GDM1 (cell line): ENCODE results near the gene SGMS2.

Experiments
- DNase-seq: peaks from one replicate; lab custom pipeline; 2025; lab: John Stamatoyannopoulos, UW

SGMS2 gene

DNA sequence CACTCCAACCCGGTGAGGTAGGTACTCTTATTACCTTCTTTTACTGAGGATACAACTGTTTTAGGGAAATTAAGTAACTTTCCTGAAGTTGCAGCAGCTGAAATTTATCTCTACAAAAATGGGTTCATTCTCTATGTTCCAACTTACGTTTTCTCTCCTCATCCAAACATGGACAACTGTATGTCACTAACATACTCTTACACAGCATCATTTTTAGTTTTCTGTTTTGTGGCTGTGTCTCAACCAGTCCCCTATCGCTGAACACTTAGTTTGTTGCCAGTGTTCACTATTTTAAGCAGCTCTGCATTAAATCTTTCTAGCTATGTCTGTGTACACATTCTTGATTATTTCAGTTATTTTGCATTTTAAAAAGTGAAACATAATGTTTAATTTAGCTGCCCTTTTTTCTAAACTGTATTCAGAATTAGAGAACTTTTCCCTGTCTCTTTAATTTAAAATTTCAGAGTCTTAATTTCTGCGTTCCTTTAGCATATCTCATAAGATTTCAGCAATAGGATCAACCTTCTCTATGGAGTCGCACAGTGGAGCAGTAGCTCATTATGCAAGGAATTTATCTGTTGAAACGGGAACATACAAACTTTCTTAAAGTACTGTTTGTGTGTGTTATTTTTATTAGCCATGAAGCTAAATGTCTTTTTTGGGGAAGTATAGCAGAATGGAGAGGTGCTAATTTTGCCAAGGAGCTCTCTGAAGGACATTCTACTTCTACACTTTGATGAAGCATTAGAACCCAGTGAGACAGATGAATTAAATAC lies 3.8 kb downstream of the SGMS2 start:
- no peak for DNase-seq

DNA sequence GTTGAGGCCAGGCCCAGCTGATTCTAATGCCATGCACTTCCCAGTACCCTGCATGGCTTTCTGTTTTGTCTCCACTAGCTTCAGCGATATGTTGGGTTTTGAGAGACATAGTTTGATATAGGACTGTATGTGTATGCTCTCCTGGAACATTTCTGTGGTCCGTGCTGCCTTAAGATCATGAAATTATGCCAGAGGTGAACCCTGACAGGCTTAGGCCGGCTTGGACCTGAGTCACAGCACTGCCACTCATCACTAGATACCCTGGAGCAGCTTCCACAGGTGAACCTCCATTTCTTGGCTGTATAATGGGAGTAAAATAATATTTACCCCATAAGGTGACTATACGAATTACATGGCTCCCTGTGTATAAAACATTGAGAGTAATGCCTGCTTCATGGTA lies 6.4 kb downstream of the SGMS2 start:
- no peak for DNase-seq

DNA sequence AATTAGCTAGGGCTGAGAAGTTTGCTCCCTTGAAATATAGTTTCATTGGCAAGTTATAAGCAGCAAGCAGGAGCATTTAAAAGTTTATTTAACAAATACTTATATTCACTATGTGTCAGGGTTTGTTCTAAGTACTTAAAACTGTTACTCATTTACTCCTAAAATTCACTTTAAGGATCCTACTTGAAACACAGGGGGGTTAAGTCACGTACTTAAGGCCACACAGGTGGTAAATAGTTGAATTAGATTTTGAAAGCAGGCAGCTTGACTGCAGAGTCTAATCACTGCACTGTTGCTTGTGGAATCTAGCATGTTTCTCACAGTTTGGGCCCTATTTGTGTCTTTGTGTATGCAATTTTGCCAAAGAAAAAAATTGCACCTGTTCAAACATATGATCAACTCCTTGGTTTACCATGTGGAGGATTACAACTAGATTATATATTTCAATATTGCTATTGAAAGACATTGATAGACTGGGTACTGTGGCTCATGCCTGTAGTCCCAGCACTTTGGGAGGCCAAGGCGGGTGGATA lies 7.6 kb downstream of the SGMS2 start:
- DNase-seq, result no peak

DNA sequence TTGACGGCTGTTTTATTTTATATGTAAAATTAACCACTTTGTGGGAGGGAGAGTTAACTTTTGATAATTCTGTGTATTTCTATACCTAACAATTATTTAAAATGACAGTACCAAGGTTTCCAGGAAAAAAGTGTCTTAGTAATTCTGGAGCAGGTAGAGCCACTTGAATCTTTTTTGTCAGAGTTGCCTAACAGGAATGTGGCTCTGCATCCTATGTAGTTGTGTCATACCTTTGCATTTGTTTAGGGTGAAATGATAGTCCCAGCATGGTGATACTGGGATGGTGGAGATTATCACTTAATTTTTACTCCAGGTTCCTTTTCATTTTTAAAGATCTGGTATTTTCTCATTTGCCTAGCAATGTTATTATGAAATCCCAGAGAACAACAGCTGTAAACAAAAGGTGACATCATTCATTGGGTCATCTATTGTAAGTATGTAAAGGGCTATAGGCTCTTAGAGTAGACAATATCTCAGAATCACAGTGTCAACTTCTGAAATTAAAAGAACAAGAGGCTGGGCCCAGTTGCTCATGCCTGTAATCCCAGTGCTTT lies 9.6 kb downstream of the SGMS2 start:
- no peak for DNase-seq

DNA sequence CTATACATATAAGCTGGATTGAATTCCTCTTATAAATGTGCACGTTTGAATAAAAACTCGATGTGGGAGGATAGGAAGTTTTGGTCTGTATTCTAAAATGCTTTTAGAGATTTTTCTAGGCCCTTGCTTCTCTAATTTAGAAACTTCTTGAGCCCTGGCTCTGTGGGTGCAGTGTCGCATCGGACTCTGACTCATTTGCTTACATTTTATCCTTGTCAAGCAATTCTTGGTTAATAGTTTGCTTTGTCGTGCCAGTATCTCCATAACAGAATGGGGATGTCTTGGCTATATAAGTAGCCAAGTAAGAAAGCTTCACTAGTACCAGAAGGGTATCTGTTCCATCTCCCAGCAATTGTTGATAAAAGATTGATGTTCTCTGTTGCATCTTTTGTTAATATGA lies 10.7 kb downstream of the SGMS2 start:
- DNase-seq, result no peak

DNA sequence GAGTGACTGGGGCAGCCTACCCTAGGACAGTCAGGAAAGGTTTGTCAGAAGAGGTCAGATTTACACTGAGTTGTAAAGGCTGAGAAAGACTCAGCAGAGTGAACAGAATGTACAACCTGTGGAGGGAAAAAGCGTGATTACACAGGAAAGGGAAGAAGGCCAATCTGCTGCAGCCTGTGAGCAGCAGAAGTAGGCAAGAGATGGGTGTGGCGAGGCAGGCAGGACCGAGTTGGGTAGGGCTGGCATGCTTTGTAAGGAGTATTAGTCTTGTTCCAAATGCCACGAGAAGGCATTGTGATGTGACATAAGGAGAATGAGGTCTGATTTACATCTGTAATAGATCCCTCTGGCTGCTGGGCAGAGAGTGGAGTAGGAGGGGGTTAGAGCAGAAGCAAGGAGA lies 12.6 kb downstream of the SGMS2 start:
- no peak for DNase-seq

DNA sequence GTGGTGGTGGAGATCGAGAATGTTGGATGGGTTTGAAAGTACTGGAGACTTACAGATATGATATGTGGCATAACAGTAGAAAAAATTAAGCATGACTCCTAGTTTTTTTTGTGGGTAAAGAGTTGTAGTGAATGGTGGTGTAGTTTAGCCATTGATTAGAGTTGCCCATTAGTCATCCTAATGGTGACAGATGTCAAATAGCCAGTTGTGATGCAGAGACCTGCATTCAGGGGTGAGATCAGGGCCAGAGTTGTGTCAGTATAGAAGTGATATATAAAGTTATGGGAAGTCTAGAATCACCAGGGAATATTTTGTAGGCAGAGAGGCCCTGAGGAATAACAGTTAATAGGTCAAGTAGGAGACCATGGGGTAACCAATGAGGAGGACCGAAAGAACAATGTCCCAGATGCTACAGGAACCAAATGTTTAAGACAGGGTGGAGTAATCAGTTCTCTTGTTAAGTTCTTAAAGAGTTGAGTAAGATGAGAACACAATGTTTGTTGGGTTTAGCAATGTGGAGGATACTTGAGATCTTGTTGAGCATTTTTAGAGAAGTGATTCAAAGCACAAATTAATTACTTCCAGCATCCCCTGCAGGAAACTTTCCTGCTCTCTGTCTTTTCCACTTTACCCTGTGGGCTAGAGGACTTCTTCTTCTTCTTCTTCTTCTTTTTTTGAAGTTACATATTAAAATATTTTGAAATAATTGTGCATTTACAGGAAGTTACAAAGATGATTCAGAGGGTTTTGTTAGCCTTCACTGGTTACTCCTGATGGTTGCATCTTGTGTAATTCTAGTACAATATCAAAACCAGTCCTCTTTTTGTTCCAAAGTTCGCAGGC lies 13.3 kb downstream of the SGMS2 start:
- no peak for DNase-seq

DNA sequence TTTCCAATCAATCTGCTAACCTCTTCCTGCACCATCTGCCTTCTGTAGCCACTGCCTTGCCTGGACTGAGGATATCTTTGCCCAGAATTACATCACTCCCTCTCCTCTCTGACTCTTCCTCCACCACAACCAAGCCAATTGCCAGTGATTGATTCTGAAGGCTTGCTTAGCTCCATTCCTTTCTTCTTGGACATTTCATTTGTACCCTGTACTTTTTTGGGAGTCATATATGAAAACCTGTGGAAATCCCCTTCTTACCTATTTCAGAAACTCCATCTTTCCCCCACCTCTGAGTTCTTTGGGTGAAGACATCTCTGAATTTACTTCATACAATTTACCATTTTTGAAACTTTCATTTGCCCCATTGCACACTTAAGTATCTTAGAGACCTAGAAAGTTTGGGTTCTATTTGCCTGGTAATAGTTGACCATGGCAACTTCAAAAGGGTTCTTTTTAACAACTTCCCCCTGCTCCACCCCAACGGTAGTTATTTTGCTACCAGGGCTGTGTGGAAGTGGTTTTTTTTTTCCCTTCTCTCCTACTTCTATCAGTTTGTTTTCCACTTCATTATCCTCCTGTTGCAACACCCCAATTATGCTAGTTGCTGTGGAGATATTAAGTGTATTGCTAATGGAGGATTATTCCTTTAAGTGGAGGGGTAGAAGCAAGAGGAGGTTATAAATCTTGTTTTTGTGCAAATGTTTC lies 14.3 kb downstream of the SGMS2 start:
- no peak for DNase-seq

DNA sequence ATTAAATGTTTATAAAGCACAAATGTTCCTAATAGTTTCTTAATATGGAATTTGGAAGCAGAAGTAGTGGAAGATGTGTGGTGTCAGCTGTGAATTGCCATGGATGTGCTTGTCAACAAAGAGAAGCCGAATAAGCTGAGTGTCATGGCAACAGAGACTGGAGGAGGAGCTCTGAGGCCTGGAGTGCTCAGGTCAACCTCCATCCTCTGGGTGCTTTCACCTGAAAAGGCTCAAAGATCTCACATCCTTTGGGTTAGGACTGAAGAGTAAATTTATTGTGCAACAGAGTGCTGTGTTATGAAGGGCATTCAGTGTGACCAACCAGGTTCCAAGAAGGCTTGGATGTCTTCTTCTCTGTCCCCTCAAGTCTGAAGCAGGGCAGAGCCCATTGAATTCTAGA lies 18.7 kb downstream of the SGMS2 start:
- no peak for DNase-seq

DNA sequence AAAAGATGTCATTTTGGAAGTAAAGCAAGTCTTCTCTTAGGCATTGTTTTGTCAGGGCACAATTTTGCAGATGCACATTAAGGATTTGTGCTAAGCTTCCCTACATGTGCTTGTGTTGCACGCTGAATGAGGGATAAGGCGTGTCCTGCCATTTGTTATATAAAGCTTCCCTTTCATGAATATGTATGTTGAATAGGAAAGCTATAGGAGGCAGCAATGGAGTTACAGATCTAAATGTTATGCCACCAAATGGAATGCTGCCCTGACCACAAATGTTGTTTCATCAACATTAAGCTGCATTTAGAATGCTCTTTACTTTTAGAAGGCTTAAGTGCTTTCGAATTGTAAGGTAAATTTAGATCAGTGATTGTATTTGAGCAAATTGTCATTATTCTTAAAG lies 20.9 kb downstream of the SGMS2 start:
- no peak for DNase-seq

DNA sequence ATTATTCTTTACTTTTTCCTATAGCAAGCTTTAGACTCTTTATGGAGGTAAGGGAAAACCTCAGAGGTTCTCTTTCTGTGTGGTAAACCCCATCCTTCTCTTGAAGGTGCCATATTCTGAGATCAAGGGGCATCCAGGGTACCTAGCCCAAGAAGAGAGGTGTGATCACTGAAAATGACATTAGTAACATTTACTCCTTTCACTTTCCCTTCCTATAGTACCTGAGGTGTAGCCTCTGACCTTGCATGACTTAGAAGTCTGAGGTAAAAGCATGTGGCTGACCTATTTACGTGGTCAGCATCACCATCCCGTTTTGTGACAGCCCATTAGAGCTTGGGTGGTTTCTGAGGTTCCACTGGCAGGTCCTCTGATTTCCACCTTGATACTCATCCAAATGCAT lies 25.7 kb downstream of the SGMS2 start:
- no peak for DNase-seq

DNA sequence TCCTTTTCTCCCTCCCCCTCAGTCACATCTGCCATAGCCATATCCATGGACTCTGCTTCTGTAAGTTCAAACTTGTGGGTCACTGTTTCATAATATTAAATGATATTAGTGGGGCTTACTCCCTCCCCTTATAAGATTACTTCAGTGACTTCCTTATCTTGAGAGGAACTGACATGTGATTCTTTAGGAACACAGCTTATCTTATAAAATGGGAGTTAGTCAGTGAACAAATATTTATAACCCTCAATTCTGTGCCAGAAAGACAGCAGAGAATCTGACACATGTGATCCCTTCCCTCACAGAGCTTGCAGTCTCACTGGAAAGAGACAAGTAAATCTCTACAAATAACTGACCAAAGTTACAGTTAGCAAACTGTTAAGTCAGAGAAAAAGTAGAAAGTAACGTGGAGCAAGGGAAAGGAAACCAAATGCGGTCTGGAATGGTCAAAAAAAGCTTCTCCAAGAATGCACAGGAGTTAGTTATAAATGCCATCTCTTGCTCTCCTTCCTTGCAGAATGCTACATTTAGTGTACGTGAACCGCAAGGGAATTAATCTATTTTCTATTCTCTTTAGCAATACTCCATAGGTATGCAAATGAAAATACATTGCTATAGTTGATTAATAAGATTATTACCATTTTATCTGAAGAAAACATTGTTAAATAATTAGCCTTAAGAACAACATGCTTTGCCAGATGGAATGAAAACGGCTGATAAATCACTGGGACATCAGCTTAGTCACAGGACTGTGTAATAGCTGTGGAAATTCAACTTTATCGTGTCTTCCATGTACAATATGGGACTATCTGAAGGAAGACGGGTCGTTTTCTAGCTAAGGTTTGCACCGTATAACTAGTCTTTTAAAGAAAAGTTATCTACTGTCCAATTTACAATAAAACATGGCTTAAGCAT lies 29.0 kb downstream of the SGMS2 start:
- no peak for DNase-seq

DNA sequence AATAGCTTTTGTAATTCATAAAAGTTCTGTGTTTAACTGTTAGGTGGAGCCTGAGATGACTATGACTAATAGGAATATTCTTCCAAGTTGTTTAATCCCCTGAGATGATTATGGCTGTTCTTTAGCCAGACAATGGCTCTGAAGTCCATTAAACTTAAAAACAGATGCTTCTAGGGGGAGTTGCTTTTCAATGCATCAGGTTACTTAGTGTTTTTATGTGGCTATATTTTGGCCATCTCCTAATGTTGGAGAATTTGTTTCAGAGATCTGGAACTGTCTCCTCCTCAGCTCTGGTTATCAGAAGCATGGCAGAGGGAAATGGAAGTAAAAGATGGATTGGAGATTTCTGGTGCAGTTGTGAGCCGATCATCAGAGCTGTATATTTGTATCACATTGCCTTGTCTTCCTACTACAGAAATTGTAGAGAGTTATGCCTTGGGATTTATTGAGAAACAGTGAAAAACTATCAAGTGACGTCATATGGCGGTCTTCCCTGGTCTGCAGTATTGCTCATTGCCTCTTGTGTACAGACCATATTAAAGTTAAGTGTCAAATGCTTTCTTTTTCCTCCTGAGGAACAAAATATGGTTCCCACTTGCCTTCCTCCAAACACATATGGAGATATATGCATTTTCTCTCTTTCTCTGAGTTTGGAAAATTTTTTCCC lies 29.8 kb downstream of the SGMS2 start:
- no peak for DNase-seq

DNA sequence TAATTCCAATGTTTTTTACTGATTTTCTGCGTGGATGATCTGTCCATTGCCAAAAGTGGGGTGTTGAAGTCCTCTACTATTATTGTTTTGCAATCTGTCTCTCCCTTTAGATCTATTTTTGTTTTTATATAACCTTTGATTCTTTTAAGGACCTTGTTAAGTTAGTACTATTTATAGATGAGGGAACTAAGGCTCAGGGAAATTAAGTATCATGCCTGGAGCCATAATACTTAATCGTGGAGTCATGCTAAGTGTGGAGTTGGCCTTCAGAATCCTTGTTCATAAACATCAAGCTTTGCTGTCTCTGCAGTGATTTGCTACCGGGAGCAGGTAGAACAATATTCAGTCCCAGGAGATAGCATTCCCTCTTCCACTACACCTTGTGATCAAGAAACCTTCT lies 31.0 kb downstream of the SGMS2 start:
- no peak for DNase-seq

DNA sequence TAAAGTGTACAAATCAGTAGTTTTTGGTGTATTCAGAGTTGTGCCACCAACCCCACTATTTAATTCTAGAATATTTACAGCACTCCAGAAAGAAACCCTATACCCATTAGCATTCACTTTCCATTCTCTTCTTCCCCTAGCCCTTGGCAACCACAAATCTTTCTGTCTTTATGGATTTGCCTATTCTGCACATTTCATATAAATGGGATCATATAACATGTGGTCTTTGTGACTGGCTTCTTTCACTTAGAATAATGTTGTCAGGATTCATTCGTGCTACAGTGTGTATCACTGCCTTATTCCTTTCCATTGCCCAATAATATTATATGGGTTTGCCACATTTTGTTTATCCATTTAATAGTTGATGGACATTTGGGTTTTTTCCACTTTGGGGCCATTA lies 32.2 kb downstream of the SGMS2 start:
- no peak for DNase-seq

DNA sequence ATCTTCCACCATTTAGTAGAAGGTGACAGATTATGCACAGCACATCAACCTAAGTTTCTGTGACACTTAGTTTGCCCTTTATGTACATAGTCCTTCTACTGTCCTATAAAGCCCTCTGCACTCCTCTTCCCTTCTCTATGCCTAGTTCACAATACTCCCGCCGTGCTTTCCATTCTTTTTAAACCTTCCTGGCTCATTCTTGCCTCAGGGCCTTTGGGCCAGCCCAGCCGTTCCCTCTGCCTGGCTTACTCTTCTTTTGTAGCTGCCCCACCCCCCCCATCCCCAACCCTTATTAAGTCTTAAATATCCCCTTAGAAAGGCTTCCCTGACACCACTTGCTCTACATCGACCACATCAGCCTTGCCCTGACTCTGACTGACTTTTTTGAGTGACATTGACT lies 33.0 kb downstream of the SGMS2 start:
- no peak for DNase-seq

DNA sequence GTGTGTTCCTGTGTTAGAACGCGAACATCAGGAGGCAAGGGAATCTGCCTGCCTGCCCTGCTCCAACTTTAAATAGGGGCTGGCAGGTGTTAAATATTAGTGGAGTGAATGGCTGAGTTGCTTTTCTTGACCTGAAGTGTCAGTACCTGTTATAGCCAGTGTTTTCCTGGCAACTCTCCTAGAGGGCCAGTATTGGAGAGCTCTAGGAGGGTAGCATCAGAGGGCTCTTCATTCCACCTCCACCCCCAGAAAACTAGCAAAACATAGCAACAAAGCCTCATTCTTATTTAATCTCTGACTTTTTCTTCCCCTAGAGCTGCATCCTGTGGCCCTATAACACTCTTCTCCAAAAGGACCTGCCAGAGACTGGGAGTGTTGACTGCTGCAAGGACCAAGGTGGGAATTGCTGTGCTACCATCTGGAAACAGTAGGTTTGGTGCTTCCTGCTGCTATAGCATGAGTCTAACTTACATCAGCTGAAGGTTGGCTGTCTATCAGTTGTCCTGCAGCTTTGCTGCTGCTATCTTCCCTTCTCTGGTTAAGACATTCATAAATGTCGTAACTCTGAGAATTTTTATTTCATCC lies 33.5 kb downstream of the SGMS2 start:
- DNase-seq, result no peak

DNA sequence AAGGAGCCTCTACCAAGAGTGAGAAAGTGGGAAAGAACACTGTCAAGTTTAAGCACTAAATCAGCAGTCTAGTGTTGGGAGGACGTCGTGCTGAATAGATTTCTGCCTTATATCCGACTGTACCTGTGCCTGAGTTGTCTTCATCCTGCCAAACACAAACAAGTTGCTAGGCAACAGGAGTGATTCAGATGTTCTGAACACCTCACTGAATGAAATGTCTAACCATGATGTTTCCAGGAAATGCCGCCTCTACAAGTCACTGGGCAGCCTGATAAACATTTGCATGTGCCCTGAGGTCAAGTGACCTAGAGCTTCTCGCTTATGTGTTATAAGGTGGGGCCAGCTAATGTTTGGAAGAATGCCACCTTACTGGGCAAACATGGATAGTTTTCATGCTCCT lies 37.9 kb downstream of the SGMS2 start:
- DNase-seq, result no peak

DNA sequence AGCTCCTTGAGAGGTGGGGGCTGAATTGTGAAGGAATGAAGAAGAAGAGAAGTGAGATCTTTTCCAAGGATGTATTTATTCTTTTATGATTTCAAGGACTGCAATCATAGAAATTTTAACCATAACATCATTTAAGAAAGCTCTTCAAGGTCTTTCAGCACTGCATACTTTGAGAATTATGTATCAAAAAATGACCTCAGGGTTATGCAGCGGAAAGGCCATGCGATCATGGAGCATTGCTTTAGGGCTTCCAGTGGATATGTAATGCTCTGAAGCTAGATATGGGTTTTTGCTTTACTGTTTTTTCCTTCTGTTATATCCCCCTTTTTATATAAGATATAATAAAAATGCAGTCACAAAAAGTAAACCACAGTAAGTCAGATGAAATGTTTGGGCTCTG lies 38.7 kb downstream of the SGMS2 start:
- no peak for DNase-seq

DNA sequence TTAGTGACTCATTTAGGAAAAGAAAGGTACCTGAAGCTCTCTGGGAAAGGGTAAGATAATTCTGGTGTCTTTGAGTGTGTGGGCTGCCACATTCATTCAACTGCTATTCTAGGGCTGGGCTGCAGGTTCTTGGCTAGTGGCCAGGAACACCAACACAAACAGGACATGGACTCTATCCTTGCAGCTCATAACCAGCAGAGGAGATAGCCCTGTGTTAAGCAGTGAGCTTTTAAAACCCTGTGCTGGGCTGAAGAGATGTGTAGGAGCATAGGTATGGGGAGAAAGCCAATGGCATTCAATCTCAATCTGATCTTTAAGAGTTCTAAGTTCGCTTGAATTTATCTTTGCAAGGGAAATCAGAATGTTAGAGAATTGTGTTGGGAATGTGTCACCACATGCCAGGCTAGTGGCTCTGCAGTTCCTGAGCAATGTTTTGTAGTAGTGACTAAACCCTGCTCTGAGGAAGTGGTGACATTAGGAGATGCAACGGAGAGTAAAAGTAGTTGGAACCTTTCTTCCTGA lies 39.2 kb downstream of the SGMS2 start:
- no peak for DNase-seq
